Measurements from ENCODE around the gene FARSA.

FARSA gene

DNA sequence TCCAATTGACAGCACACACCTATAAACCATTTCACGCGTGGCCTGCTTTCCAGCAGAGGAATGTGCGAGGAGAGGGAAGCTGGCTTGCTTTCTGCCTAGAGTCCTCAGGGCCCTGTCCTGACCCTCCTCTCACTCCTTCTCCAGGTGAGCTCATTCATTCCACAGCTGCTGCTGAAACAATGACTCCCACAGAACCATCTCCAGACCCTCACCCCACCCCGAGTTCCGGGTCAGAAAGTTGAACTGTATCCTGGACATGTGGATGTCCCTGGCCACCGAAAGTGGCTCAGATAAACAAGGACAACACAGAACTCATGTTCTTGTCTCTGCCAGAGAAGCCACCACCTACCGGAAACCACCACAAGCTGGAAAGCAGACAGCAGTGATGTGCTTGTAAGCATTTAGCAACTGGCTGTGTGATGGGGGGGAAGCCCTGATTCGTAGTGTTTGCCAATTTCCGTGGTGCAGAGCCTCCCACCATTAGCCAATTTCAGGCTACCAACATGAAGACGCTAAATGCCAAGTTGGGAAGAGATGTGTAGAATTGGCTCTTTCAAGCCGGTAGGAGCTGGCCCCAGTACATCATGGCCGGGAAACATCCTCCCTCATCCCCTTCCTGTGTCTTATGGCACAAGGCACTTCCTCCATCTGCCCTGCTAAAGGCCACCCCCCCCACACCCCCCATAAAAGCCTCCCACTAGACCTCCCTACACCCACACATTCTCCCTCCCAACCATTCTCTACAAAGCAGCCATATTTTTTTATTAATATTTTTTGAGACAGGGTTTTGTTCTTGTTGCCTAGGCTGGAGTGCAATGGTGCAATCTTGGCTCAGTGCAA lies 19.4 kb downstream of the FARSA start:
- TF ChIP-seq, protein P1, sequence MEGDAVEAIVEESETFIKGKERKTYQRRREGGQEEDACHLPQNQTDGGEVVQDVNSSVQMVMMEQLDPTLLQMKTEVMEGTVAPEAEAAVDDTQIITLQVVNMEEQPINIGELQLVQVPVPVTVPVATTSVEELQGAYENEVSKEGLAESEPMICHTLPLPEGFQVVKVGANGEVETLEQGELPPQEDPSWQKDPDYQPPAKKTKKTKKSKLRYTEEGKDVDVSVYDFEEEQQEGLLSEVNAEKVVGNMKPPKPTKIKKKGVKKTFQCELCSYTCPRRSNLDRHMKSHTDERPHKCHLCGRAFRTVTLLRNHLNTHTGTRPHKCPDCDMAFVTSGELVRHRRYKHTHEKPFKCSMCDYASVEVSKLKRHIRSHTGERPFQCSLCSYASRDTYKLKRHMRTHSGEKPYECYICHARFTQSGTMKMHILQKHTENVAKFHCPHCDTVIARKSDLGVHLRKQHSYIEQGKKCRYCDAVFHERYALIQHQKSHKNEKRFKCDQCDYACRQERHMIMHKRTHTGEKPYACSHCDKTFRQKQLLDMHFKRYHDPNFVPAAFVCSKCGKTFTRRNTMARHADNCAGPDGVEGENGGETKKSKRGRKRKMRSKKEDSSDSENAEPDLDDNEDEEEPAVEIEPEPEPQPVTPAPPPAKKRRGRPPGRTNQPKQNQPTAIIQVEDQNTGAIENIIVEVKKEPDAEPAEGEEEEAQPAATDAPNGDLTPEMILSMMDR (IDR thresholded peaks at IDR 0.05; ENCODE audit: control extremely low read depth, extremely low read depth, low read depth, missing control alignments): no peak
- CTCF ChIA-PET: interaction anchor here (1.1 to 7.8 kb wide), 4 partner anchors 14 to 67 kb away, joined by 4 to 30 read pairs (median 10); no protein-coding TSS in a partner anchor
- DNase-seq (ENCODE audit: extremely low spot score): no peak
- POLR2A ChIA-PET: interaction anchor here (0.5 to 1.0 kb wide), 3 partner anchors 15 to 53 kb away, joined by 3 to 7 read pairs (median 4); no protein-coding TSS in a partner anchor

DNA sequence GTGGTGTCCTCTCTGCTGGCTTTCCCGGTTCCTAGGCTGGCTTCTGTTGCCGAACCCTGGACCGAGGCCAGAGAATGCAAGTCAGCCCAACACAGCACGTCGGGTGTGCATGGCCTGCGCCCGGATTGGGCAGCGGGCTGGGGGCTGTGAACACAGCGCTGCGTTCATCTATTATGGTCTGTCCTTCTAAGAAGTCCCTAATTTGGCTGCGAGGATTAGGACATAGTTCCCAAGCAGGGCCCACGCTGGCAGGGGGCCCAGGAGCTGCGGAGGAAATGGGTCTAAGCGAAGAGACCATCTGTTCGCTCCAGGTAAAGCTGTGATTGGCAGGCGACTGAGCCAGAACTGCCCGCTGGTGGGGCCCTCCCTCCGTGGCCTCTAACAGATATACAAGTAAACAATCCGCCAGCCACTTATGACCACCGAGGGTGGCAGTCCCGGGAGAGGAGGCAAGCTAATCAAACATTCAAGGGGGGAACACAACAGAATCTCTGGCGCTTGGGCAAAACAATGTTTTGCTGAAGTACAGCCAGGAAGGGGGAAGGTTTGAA lies 20.4 kb downstream of the FARSA start:
- POLR2A ChIA-PET: interaction anchor here (0.5 kb wide), 1 partner anchor 40 kb away, joined by 4 read pairs; no protein-coding TSS in a partner anchor
- CTCF ChIA-PET: interaction anchor here (1.0 to 7.8 kb wide), 5 partner anchors 13 to 153 kb away, joined by 3 to 30 read pairs (median 8); no protein-coding TSS in a partner anchor
- DNase-seq (ENCODE audit: extremely low spot score): no peak
- TF ChIP-seq, protein P1 (IDR thresholded peaks at IDR 0.05; ENCODE audit: control extremely low read depth, extremely low read depth, low read depth, missing control alignments): no peak

- DNase-seq (ENCODE audit: extremely low spot score): no peak
- POLR2A ChIA-PET: no interaction called here
- CTCF ChIA-PET: interaction anchor here (1.0 to 7.8 kb wide), 5 partner anchors 12 to 152 kb away, joined by 3 to 30 read pairs (median 8); no protein-coding TSS in a partner anchor
- TF ChIP-seq, protein P1 (IDR thresholded peaks at IDR 0.05; ENCODE audit: control extremely low read depth, extremely low read depth, low read depth, missing control alignments): no peak
These were observed 20.9 kb downstream of the FARSA start for GRCh38 chr19:12912571-12912970.

DNA sequence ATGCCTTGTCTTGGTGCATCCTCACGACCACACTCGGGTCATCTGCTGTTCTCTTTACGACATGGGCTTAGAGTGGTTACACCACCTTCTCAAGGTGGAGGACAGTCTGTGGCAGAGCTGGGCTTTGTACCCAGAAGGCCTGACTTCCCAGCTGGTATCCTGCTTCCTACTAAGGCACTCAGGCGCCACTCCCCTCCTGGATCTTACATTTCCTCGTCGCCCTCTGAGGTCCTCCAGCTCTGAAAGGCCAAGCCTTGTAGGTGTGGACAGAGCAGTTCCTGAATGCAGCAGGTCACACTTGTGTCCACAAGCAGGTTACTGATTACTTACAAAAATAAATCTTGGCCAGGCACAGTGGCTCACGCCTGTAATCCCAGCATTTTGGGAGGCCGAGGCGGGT lies 26.3 kb downstream of the FARSA start:
- DNase-seq (ENCODE audit: extremely low spot score): no peak
- TF ChIP-seq, protein P1 (IDR thresholded peaks at IDR 0.05; ENCODE audit: control extremely low read depth, extremely low read depth, low read depth, missing control alignments): no peak
- CTCF ChIA-PET: interaction anchor here (1.3 to 2.9 kb wide), 4 partner anchors 9 to 60 kb away, joined by 3 to 11 read pairs (median 7); partner anchors contain the start of gene SYCE2
- POLR2A ChIA-PET: interaction anchor here (0.6 kb wide), 1 partner anchor 28 kb away, joined by 13 read pairs; no protein-coding TSS in a partner anchor

DNA sequence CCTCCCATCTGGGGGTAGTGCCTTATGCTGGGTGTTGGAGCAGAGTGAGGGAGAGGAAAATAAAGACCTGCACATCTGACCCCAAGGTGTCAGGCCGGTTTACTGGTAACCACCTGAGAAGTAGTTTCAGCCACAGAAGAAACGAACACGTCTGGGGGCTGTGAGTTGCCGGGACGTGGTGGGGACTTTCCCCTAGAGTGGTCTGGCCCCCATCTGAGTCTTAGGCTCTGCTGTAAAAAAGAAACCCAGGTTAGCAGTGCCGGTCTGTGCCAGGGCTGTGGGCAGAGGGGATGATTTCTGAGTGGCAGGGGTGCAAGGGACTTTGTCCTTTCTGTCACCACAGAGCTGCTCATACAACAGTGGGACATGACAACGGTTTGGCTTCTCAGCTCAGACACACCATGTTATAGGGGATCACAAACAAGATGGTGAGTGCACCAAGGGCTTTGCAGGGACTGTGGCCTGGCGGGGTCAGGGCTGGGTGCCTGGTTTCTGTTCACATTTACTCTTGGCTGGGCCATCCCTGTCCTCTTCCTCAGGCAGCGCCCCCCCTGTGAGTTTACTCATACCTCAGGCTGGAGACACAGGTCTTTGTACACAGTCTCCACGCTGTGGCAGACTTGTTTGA lies 33.5 kb downstream of the FARSA start:
- POLR2A ChIA-PET: interaction anchor here (1.1 to 1.2 kb wide), 2 partner anchors 9 to 39 kb away, joined by 3 to 5 read pairs; partner anchors contain the start of genes CALR and GCDH
- DNase-seq (ENCODE audit: extremely low spot score): peak; percentile 82
- CTCF ChIA-PET: interaction anchor here (0.8 to 6.8 kb wide), 13 partner anchors 10 to 205 kb away, joined by 3 to 38 read pairs (median 5); partner anchors contain the start of gene GCDH
- TF ChIP-seq, protein P1 (IDR thresholded peaks at IDR 0.05; ENCODE audit: control extremely low read depth, extremely low read depth, low read depth, missing control alignments): no peak

DNA sequence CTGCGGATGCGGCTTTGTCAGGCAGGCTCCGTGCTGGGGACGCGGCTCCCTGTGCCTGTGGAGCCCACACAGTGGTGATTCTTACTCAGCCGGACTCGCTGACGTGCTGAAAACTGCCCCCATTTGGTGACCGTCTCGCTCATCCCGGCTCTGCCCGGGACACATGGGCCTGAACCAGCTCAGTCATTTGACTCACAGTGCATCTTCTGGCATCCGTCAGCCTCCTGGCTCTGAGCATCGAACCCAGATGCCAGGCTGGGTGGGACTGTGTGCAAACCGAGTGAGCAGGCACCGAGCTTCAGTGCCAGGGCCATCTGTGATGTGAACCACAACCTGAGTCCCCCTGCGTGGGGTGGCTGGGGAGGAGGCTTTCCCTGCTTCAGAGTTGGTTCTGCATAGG lies 37.1 kb downstream of the FARSA start:
- DNase-seq (ENCODE audit: extremely low spot score): no peak
- ChIA-PET POLR2A (interaction anchor here (0.6 kb wide), 1 partner anchor 17 kb away, joined by 5 read pairs; no protein-coding TSS in a partner anchor), CTCF (interaction anchor here (6.8 kb wide), 1 partner anchor 12 kb away, joined by 38 read pairs; no protein-coding TSS in a partner anchor)
- TF ChIP-seq, protein P1 (IDR thresholded peaks at IDR 0.05; ENCODE audit: control extremely low read depth, extremely low read depth, low read depth, missing control alignments): no peak

All from GM10248 (cell line).